Endothelial cell of umbilical vein (primary cell): Measurements from ENCODE around the gene DNAJC21. TPM values are rescaled to one million over a fixed set of nuclear protein-coding genes. Genes with fewer than 3 reads are reported as not detected.

ENCODE experiments used
- BruUV-seq: library from RNA; stranded (reverse); fragments of 400-500 nt; replicated peaks from 2 replicates; lab custom pipeline; 2021; lab: Mats Ljungman, UMichigan
- CTCF ChIA-PET: fragments of 300-600, 350-600 bp; sonication (Branson Sonifier 250); formaldehyde crosslinking; loops from one replicate; lab custom pipeline; 2021; ENCODE audit warnings: antibody characterized with exemption, inconsistent platforms; lab: Charles Lee
- POLR2A ChIA-PET: fragments of 300-600, 350-600 bp; sonication (Branson Sonifier 250); formaldehyde crosslinking; loops from one replicate; lab custom pipeline; 2021; ENCODE audit warnings: antibody characterized with exemption, inconsistent platforms; lab: Charles Lee
- DNase-seq: peaks from one replicate; pipeline ENCODE4 v3.0.0-alpha.2; 2011; ENCODE audit warnings: low read depth, low spot score
- FAIRE-seq: peaks from 2 replicates; lab custom pipeline; 2011; peaks lifted over from hg19 to GRCh38; lab: Jason Lieb, UNC
- H2AFZ ChIP-seq: 2 replicates; pipeline ENCODE4 v1.6.0; 2012; ENCODE audit warnings: low read depth, low read length, control low read depth, inconsistent platforms
- H3K27ac ChIP-seq: 2 replicates; pipeline ENCODE4 v1.5.1; 2011; ENCODE audit warnings: low read depth, mild to moderate bottlenecking, control low read depth, low read length, moderate library complexity; ENCODE audit not compliant: insufficient read depth
- H3K27me3 ChIP-seq, 2 experiments: 2 replicates each; pipeline versions ENCODE4 v1.6.0 to v1.6.1; 2011; ENCODE audit warnings: low read length in 2 of 2, mixed read lengths in 1 of 2; ENCODE audit not compliant: control insufficient read depth in 2 of 2, insufficient read depth in 2 of 2
- H3K36me3 ChIP-seq, 2 experiments: 2 replicates in 1 of 2; 3 replicates in 1 of 2; pipeline ENCODE4 v1.5.1; 2011; ENCODE audit warnings: low read length in 2 of 2, mild to moderate bottlenecking in 1 of 2, moderate library complexity in 1 of 2; ENCODE audit not compliant: control insufficient read depth in 2 of 2, insufficient read depth in 2 of 2; ENCODE audit errors: extremely low read depth in 1 of 2
- H3K4me1 ChIP-seq: 3 replicates; pipeline ENCODE4 v1.5.1; 2011; ENCODE audit warnings: mild to moderate bottlenecking, low read length; ENCODE audit not compliant: control insufficient read depth, insufficient read depth; ENCODE audit errors: extremely low read depth
- H3K4me2 ChIP-seq: 2 replicates; pipeline ENCODE4 v1.6.1; 2011; ENCODE audit warnings: low read length, control low read depth, mixed read lengths; ENCODE audit not compliant: insufficient read depth
- H3K4me3 ChIP-seq, 3 experiments: fragments of 200-600 bp in 1 of 3; sonication (generic), shearing (Covaris generic) in 1 of 3; replicated peaks in 1 of 3; 2 replicates each; pipeline ENCODE4 v1.5.1; 2011 to 2016; ENCODE audit warnings: control low read depth in 3 of 3, low read length in 3 of 3, mild to moderate bottlenecking in 2 of 3, inconsistent platforms in 1 of 3, low read depth in 1 of 3, moderate library complexity in 1 of 3; ENCODE audit not compliant: insufficient read depth in 1 of 3
- H3K79me2 ChIP-seq: 2 replicates; pipeline ENCODE4 v1.6.0; 2012; ENCODE audit warnings: low read length, inconsistent platforms; ENCODE audit not compliant: control insufficient read depth, insufficient read depth
- H3K9ac ChIP-seq: replicated peaks from 2 replicates; pipeline ENCODE3; 2011; ENCODE audit warnings: low read length, control low read depth; ENCODE audit not compliant: insufficient read depth; ENCODE audit errors: extremely low read depth
- H3K9me1 ChIP-seq: replicated peaks from 3 replicates; pipeline ENCODE4 v1.6.0; 2011; ENCODE audit warnings: mild to moderate bottlenecking, low read length; ENCODE audit not compliant: control insufficient read depth, insufficient read depth; ENCODE audit errors: extremely low read depth
- H3K9me3 ChIP-seq: replicated peaks from 2 replicates; pipeline ENCODE4 v1.5.1; 2012; ENCODE audit warnings: low read length, inconsistent platforms; ENCODE audit not compliant: control insufficient read depth, insufficient read depth
- H4K20me1 ChIP-seq: replicated peaks from 2 replicates; pipeline ENCODE3; 2011; ENCODE audit warnings: mild to moderate bottlenecking, low read length; ENCODE audit not compliant: control insufficient read depth, insufficient read depth; ENCODE audit errors: extremely low read depth
- CTCF ChIP-seq, 2 donors: IDR thresholded peaks; 1 replicate in 1 of 2; 2 replicates in 1 of 2; pipeline ENCODE4 v1.5.1; 2011; ENCODE audit warnings: low read length in 2 of 2, mild to moderate bottlenecking in 2 of 2, moderate library complexity in 2 of 2, control low read depth in 1 of 2, inconsistent platforms in 1 of 2, low read depth in 1 of 2; ENCODE audit not compliant: insufficient read depth in 1 of 2; ENCODE audit errors: extremely low read depth in 1 of 2
- GATA2 ChIP-seq: IDR thresholded peaks from 2 replicates; pipeline ENCODE4 v1.7.0; 2011; ENCODE audit warnings: low read depth, mild to moderate bottlenecking, moderate library complexity, mixed read lengths, low read length; ENCODE audit not compliant: insufficient read length, insufficient read depth
- MAX ChIP-seq: IDR thresholded peaks from 2 replicates; pipeline ENCODE4 v1.6.1; 2011; ENCODE audit not compliant: insufficient read depth, insufficient read length
- POLR2AphosphoS5 ChIP-seq: IDR thresholded peaks from 2 replicates; pipeline ENCODE4 v1.6.1; 2012; ENCODE audit warnings: low read depth, mild to moderate bottlenecking, control low read depth, low read length, moderate library complexity; ENCODE audit not compliant: insufficient read depth
- dilution Hi-C: fragments of 300-500 bp; cut with MboI; formaldehyde crosslinking; loops from one replicate; pipeline ENCODE4 v1.15.0; 2019; ENCODE audit warnings: low sequenced_read_pairs; ENCODE audit not compliant: extremely low pct_ligation_motif_present
- intact Hi-C: fragments of 100-400 bp; cut with micrococcal nuclease; formaldehyde crosslinking; loops from one replicate; pipeline ENCODE4 v1.10.0; 2022
- polyA plus RNA-seq, 4 experiments: library from polyadenylated mRNA; depleted of rRNA in 3 of 4; stranded (reverse) in 3 of 4; unstranded in 1 of 4; fragments of >200 nt; gene quantifications; 2 replicates each; pipeline versions ENCODE4 v1.2.1 to v1.2.3, GENCODE V29; 2011 to 2012; ENCODE audit warnings: missing spikeins in 1 of 4
- total RNA-seq: library from RNA; stranded (reverse); gene quantifications from 2 replicates; pipeline ENCODE4 v1.2.3, GENCODE V29; 2021

The DNAJC21 gene
- total and polyA plus RNA-seq, 2 donors (not counting 3 experiments of a cell fraction or from before 2014, with no cell fraction given) = 5.3 to 39.4 TPM

GRCh38 chr5:34957857-34958690 lies 28.7 kb downstream of the DNAJC21 start:
- intact Hi-C loops (loop anchor here (1.0 kb wide), 1 partner anchor 45 kb away; no protein-coding TSS in a partner anchor), dilution Hi-C loops (no loop called here)
- no peak overlapping the region for H3K9ac ChIP-seq
- H3K4me1 ChIP-seq = no peaks in the 10 kb centered on the region
- H4K20me1 ChIP-seq = no peaks in the 10 kb centered on the region
- no peak overlapping the region for H3K4me2 ChIP-seq
- no peaks in the 10 kb centered on the region for H3K9me3 ChIP-seq
- DNase-seq (peak; percentile 45), FAIRE-seq (peak; percentile 65)
- H3K27ac ChIP-seq = no peak overlapping the region
- H3K4me3 ChIP-seq = no peak overlapping the region
- no peaks in the 10 kb centered on the region for H3K79me2 ChIP-seq
- peaks cover 0 to 4% of the 10 kb centered on the region in 2 experiments for H3K36me3 ChIP-seq
- ChIA-PET CTCF (interaction anchor here (1.1 to 2.6 kb wide), 6 partner anchors 28 to 968 kb away, joined by 3 to 24 read pairs (median 5); partner anchors contain the start of gene DNAJC21), POLR2A (no interaction called here)
- H3K27me3 ChIP-seq = no peaks in the 10 kb centered on the region
- no peak overlapping the region for H2AFZ ChIP-seq
- TF ChIP-seq GATA2 (no peak), MAX (no peak), POLR2AphosphoS5 (no peak), CTCF (IDR thresholded peaks at IDR 0.05; ENCODE audit: extremely low read depth in 1 of 2, insufficient read depth in 1 of 2, low read depth in 1 of 2, low read length in 2 of 2) (peak in 1 of 2 donors; percentile 45)
- no TSS peak for BruUV-seq
- H3K9me1 ChIP-seq = no peaks in the 10 kb centered on the region
